ENCODE measurements around the gene FAM47E.
"Not testable (repeated sequence)": the region's sequence is repeated elsewhere in the genome, so short reads cannot be mapped to it uniquely, and the experiment has no call there.

Gene FAM47E

DNA sequence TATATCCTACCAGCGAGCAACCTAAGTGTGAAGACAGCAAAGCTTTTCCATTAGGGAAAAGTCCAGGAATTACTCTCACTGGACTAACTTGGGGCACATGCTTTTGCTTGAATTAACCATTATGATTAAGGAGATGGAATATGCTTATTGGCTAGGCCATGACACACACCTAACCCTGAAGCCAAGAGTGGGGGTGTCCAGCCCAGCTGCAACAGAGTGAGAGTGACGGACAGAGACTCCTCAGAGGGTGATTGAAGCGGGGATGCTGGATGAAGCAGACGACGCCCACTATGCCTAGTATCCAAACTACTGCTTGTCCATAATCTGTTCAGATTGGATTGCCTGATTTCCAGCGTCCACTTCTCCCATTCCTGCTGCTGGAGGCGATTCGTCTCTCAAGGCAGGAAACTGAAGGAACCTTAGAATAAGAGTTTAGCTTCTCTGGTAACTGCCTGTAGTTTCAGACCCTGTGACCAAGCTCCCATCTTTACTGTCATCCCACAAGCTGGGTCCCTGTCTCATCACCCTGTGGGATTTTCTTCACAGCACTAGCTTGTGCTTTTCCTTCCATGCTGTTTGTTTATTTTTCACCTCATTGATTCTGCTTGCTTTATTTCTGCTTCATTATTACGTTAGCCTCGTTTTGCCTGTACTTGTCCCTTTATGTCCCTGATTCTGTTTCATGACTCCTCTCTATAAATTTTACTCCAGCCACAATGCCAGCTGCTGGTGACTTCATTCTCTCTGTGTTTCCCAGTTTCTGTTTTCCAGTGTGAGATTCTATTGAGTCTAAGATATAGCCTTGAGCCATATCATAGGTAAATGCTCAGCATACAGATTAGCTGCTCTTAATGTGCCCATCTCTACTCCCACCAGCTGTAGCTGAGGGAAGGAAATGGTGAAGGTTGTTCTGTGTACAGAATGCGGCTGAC lies 19.0 kb downstream of the FAM47E start:
- DNase-seq: peak; percentile 44

DNA sequence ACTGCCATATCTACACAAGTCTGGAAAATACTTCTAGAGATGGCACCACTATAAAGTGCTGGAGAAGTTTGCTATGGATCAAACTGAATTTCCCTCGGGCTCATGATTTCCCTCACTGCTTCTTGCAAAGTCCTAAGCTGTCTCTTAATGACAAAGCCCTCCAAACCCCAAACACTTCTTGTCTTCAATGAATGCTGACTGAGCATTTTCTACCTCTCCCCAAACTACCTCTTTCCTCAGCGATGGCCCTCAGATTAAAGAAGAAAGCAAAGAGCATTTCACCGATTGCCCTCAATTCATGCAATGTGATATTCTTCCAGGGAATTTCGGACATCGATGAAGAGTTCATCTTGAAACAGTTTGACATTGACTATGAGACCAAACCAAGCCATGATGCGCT lies 19.7 kb downstream of the FAM47E start:
- no peak for DNase-seq

DNA sequence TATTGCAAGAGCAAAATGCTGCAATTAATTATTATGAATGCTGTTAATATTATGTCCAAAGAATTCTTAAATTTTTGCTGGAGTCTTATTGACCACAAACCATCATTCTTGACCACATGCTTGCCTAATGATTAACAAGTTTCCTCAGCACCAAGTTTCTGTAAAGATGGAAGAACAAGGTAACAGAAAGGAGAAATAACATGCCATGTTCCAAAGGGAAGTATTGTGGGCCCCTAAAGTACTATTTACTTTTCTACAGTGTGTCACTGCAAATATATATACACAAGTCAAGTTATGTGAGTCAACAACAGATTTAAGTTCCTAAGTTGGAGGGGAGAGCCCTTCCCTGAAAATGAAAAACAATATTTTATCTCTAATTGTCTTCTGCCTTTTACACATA lies 20.6 kb downstream of the FAM47E start:
- DNase-seq: no peak

DNA sequence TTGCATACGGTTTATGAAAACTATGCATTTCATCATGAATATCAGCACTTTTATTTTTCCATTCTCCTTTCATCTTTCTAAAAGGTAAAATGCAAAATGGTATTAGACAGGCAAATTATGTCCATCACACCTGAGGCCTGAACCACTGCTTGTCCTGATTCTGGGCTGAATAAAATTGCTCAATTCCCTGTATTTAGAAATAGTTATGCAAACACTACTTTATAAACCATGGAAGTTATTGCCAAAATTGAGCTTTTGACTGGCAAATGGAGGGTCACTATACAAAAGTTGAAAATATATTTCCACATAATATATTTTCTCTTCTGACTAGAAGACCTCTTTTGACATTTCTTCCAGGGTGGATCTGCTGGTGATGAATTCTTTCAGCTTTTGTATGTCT lies 21.1 kb downstream of the FAM47E start:
- no peak for DNase-seq

DNA sequence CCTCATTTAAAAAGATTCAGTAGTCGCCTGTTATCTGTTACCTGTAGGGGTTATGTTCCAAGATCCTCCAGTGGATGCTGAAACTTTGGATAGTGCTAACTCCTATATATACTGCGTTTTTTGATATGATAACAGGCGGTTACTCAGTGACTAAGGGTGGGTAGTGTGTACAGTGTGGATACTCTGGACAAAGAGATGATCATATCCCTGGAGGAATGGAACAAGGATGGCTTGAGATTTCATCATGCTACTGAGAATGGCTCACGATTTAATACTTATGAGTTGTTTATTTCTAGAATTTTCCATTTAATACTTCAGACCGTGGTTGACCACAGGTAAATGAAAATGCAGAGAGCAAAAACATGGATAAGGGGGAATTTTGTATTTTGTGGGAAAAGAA lies 21.5 kb downstream of the FAM47E start:
- DNase-seq: no peak

DNA sequence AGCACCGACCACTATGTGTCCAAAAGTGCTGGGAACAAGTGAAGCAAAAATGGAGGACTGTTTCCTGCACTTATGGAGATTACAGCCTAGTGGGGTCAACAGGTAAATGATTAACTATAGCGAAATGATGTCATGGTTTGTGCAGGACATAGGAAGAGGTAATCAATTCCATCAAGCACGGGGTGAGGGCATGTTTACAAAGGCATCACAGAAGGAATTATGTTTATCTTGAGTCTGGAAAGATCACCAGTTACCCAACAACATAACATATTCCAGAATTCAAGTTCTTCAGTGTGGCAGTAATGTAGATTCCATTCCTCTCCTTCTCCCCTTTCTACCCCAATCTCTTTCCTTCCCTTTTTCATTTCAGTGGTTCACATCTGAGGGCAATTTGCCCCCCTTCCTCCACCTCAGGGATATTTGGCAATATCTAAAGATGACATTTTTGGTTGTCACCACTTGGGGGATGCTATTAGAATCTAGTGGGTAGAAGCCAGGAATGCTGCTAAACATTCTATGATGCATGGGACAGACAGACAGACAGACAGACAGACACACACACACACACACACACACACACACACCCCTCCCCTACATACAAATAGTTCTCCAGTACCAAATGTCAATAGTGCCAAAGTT lies 24.1 kb downstream of the FAM47E start:
- DNase-seq: no peak

DNA sequence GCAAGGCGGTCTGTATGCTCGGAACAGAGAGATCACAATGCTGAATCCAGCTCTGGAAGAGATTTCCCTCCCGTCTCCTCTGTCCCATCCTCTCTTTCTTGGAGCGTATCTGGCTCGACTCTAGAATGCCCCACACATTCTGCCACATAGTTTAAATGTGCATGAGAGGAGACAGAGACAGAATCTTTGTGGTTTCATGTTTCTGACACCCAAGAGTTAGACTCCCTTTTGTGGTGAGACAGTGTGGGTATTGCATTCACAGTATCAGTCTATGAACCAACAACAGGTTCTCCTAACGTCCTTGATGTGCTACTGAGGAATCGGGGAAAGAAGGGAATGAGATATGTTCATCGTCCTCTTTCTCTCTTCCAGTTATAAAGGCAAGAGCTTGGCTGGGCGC lies 25.3 kb downstream of the FAM47E start:
- no peak for DNase-seq

DNA sequence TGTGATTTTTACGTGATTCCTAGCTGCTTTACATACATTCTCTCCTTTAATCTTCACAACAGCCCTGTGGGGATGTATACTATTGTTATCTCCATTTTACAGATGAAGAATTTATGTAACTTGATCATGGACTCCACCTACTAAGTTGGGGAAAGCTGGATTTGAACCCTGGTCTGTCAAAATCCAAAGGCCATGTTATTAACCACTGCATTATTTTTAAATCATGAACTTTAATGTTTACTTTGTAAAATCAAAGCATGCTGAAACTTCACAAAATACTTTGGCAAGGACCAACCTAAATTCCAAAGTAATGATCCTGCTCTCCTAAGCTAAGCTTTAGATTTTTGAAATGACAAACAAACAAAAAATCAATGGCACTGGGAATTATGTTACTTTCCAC lies 26.1 kb downstream of the FAM47E start:
- DNase-seq: no peak

DNA sequence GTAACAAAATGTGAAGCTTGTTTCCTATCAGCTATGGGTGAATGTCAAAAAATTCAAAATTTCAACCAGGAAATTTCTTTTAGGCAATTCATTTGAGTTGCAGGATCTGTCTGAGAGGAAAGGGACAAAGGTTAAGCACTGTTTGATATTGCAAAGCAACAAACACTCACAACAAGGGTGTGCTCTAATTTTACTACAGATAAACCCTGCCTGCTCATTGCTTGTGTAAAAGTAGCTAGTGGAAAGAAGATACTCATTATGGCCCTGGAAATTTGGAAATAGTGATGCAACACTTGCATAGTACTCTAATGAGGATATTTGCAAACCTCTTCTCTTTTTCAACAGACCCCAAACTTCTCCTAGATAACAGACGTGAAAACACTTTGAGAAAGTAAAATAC lies 27.1 kb downstream of the FAM47E start:
- no peak for DNase-seq

DNA sequence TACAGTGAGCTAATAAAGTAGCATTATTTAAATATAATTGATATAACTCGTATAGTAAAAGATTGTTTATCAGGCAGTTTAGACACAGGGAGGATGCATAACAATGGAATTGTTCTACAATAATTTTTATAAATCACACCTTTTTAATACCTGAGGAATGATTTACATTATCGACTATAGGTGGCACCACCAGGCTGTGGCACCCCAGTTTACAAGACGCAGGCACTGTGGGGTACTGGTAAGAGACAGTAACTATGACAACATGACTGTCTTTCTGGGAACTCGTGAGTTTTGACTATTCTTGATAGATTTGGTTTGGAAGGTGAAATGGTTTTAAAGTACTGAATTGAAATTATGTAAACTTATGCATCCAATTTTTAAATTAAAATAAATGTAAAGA lies 27.9 kb downstream of the FAM47E start:
- no peak for DNase-seq

DNA sequence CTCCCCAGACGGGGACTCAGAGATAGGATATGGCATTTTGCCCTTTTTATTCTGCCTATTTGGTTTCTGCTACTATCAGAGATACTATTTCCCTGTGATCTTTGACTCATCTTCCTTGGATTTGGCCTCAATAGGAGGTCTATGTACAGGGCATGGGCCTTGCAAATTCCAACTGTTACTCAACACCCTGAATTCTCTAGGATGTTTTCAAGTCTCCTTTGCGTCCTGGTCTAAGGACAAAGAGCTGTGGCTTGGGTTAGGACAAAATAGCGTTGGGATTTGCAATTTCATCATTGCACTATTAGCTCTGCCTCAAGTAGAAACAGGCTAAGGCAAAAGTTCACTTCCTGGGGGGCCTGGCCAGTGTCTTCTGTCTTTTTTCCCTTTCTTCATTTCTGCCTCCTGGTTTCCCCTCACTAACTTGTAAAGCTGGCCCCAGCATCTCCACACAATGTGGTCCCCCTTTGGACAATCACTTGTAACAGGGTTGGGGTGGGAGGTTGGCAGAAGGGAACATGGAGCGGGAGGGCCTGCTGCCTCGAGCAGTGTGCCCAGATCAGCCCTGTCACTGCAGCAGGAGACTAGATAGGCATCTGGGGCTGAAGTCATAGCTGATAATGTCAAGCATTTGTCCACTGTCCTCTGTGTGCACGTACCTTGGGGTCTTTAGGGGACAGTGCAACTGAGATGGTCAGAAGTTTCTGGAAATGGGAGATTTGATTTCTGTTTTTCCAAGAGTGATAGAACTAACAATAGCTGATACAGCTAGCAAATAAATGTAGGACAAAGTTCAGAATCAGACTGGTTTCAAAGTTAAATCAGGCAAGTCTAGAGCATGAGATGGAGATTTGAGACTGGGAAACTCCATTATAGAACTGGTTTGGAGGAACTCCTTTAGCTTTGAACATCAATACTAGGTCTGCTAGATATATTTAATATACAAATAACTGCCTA lies 29.2 kb downstream of the FAM47E start:
- no peak for DNase-seq

DNA sequence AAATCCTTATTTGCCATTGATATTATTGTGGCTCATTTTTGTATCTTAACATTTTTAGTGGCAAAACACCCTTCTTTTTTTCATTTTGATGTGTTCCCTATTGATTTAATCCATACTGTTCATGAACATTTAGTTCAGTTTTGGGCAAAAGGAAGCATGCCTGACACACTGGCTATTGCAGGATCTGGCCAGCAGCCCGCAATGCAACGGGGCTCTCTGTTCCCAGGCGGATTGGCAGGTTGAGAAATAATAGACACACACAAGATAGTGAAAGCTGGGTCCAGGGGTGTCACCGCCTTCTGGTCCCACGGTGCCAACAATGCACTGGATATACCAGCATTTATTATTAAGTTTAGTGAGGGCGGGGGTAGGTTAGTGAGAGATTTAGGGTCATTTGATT lies 30.1 kb downstream of the FAM47E start:
- not testable (repeated sequence) for DNase-seq

DNA sequence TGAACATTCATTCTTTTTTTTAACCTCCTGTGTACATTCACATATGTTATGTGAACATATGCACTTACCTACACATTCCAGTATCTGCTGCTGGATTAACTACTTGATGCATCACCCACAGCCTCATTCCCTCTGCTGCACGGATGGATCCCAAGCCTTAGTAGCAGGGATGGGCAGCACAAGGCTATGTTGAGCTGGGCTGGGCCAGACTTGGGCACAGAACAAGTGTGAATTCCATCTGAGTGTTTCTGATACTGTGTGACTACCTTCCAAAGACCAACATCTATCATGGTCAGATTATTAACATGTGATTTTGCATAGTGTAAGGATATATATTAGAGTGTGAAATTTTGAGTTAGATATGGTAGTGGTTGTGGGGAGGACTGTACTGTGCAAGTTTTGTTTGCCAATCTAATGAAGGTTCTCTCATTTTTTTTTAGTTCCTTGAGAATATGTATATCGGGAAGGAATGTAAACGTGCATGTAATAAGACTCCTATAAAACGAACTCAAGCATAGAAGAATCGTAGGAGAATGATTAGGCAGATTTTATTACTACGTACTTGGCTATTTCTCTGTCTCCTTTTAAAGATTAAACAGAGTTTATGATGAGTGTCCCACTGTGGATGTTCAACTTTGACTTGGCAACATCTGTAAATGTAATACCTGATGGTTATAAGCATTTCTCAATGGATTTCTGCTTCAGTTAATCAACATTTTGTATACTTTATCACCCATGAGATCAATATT lies 31.6 kb downstream of the FAM47E start:
- no peak for DNase-seq

DNA sequence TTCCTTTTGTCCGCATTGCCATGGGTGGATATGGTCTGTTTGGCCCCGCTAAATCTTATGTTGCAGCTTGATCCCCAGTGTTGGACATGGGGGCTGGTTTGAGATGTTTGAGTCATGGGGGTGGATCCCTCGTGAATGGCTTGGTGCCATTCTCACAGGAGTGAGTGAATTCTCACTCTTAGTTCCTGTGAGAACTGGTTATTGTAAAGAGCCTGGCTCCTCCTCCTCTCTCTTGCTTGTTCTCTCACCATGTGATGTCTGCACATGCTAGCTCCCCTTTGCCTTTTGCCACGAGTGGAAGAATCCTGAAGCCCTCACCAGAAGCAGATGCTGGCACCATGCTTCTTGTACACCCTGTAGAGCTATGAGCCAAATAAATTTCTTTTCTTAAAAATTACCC lies 32.4 kb downstream of the FAM47E start:
- no peak for DNase-seq

DNA sequence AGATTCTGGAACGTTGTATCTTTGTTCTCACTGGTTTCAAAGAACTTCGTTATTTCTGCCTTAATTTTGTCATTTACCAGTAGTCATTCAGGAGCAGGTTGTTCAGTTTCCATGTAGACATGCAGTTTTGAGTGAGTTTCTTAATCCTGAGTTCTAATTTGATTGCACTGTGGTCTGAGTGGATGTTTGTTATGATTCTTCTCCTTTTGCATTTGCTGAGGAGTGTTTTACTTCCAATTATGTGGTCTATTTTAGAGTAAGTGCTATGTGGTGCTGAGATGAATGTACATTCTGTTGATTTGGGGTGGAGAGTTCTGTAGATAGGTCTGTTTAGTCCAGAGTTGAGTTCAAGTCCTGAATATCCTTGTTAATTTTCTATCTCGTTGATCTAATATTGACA lies 36.3 kb downstream of the FAM47E start:
- DNase-seq: not testable (repeated sequence)

DNA sequence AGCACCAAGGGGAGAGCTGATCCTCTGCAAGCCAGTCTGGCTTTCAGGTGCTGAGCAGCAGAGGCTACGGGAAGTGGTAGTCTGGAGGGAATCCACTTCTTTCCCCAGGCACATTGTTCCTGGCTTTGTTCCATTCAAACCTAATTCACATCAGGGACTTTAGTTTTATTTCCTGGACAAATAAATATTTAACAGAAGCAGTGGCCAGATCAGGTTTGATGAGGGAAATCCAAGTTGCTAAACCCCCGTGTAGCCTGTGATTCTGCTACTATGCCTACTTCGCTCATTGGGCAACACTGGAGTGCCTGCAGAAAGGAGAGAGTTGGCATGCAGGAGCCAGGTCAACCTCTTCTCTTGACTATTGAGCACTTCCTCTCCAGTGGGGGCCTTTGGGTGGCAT lies 41.2 kb downstream of the FAM47E start:
- no peak for DNase-seq

DNA sequence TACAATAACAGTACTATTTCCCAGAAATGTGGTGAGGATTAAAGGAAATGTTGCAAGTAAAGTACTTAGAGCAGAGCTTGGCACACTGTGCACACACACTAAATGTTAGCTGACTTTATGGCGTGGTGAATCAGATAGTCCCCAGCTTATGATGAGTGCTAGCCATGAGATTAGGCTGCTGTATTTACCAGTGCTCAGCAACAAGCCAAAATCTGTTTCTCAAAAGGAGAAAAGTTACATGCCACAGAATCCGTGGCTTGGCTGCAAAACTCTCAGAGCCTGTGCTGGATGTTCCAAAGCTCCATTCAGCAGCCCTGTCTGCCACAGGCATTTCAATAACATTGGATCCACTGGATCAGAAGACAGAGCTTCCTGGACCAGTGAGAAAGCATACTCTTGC lies 42.3 kb downstream of the FAM47E start:
- no peak for DNase-seq

DNA sequence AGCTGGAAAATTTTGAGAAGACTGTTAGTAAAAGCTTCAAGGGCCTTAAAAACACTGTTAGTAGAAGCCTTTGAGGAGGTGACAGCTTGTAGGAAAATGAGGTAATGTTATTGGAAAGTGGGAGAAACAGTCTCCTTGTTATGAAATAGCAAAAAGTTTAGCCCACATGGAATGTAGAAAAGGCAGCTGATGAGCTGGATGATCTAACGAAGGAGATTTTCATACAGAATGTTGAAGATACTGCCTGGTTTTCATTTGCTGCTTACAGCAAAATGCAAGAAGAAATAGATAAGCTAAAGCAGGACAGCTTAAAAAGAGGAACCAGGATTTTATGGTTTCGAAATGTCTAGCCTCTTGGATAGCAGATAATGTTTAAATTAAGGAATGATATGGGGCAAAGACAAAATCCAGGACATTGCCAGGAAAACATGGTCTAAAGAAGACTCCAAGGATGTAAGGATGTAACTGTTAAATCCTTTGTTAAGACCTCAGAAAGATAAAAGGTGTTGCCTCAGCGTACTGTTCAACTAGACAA lies 44.8 kb downstream of the FAM47E start:
- DNase-seq: no peak

DNA sequence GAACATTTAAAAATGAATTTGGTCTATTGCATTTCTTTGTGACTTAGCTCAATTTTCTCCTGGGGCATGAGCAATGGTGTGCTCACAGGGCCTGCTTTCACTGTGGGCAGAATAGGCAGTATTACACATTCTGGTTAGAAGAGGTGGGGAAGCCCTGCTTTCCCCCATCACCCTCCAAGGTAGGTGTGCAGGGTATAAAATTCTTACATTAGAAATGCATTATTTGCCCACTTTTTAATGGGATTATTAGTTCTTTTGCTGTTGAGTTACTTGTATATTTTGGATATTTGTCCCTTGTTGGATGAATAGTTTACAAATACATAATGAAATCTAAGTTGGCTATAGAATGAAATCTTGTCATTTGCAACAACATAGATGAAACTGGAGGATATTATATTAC lies 46.7 kb downstream of the FAM47E start:
- no peak for DNase-seq

DNA sequence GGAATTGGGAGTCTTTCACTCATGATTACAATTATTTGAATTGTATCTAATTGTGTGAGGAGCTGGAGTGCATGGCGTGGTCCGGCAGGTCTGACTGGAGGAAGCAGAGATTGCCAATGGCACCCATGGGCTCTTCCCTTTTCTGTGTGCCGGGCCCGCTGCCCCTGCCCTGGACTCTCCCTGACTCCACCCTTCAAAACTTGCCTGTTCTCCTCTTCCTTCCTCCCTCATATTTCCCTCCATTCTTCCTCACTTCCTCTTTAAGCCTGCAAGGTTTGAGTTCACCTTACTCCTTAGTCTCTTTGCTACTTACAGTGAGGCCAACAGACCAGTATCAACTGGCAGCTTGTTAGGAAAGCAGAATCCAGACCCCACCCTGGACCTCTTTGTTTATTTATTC lies 48.5 kb downstream of the FAM47E start:
- DNase-seq: no peak

DNA sequence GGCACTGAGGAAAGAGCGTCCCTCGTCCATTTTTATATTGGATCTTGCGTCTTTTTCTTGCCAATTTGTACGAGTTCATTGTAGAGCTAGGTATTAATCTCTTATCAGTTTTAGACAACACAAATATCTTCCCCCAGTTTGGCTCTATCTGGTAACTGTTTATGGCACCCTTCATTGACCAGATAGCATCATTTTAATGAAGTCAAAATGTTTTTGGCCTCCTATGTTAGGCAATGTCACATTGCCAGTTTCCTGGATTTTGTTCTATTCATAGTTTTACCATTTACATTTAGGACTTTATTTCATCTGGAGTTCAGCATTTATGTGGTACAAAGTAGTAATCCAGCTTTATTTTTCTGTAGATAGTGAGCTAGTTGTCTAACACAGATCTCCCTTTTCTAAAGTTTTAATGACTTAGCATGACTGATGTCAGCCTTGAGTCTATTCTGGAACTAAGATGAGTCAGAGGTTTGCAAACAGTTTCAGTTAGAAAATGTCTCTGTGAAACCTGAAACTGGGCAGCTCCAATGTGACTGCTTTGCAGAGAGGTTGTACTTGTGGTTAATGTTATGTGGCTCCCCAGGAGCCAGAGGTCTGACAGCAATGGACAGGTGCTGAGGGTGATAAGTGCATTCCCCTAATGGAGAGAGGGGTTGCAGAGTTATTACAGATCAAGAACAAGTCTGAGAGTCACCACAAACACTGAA lies 49.7 kb downstream of the FAM47E start:
- no peak for DNase-seq

DNA sequence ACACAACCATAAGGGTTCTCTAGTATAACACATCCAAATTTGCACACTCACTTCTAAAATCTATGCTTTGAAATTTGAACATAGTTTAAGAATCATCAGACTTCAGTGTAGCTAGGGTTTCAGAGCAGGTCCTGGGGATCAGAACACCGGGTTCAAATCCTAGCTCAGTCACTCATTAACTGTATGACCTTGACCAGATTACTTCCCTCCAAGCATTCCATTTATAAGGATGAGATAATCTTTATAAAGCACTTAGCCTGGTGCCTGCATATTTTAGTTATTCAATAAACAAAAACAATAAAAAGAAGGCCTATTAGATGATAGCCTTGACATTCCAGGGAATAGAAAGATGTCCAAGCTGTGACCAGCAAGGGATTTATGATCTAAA lies 50.2 kb downstream of the FAM47E start:
- DNase-seq: no peak

Measured in NCI-H1694 treated with DMSO at 0.1 percent for 48 hours (cell line).